Left lung (tissue), 10 donors: ENCODE data around the gene FABP1. TPM values are rescaled to one million over a fixed set of nuclear protein-coding genes. Genes with fewer than 3 reads are reported as not detected.

ENCODE experiments used
- ATAC-seq: fragments of 200-7000 bp; cut with Tn5 transposase; one replicate; pipeline ENCODE4 v1.9.1; 2020; ENCODE audit warnings: moderate library complexity
- DNase-seq, 4 donors: peaks; one replicate each; pipeline ENCODE4 v3.0.0-alpha.2; 2013 to 2020
- H3K27ac ChIP-seq, 2 donors: fragments of 200-600 bp; sonication (generic) in 1 of 2; one replicate each; pipeline versions ENCODE4 v1.5.0 to v1.8.0; 2020 to 2021
- H3K27me3 ChIP-seq, 2 donors: fragments of 200-600 bp; sonication (generic) in 1 of 2; one replicate each; pipeline versions ENCODE4 v1.5.0 to v1.8.0; 2020 to 2021
- H3K36me3 ChIP-seq, 2 donors: fragments of 200-600 bp; sonication (generic) in 1 of 2; one replicate each; pipeline versions ENCODE4 v1.5.0 to v1.8.0; 2020 to 2021
- H3K4me1 ChIP-seq, 2 donors: fragments of 200-600 bp; one replicate each; pipeline ENCODE4 v1.8.0; 2021
- H3K4me3 ChIP-seq, 2 donors: fragments of 200-600 bp; sonication (generic) in 1 of 2; one replicate each; pipeline versions ENCODE4 v1.5.0 to v1.8.0; 2020 to 2021; ENCODE audit warnings: mild to moderate bottlenecking in 1 of 2
- H3K9me3 ChIP-seq, 2 donors: fragments of 200-600 bp; sonication (generic) in 1 of 2; one replicate each; pipeline versions ENCODE4 v1.5.0 to v1.8.0; 2020 to 2021
- CTCF ChIP-seq, 2 donors: fragments of 200-600 bp; sonication (generic) in 1 of 2; IDR thresholded peaks; one replicate each; pipeline versions ENCODE4 v1.5.0 to v1.8.0; 2021; ENCODE audit warnings: antibody characterized with exemption in 2 of 2
- intact Hi-C, 2 donors: fragments of 100-400 bp; cut with DNase I; formaldehyde crosslinking; loops; one replicate each; pipeline versions ENCODE4 v1.11.2 to v1.14.2; 2022
- polyA plus RNA-seq, 6 donors: library from polyadenylated mRNA; unstranded; fragments of 120-200 nt; gene quantifications; one replicate each; pipeline ENCODE4 v1.2.1, GENCODE V29; 2013; ENCODE audit not compliant: insufficient read length in 6 of 6
- total RNA-seq, 2 donors: library from RNA; stranded (reverse); fragmentation: NEBNext Ultra II Directional; extraction: Animal tissue kit (Norgen Biotek cat#: 25700); gene quantifications; one replicate each; pipeline ENCODE4 v1.2.1, GENCODE V29; 2021
- donor health status: DM: no; HTN: yes; CAD: no.
- donor health status: DM: no; HTN: no; CAD: no.

FABP1 gene
- total and polyA plus RNA-seq, 8 donors: 0.13 to 2.5 (median 1.4) TPM; not detected in 5

GRCh38 chr2:88097192-88097591 lies 30.7 kb downstream of the FABP1 start:
- Histone ChIP-seq H3K27ac (no peak overlapping the region), H3K27me3 (no peaks in the 10 kb centered on the region), H3K4me3 (no peak overlapping the region), H3K4me1 (no peaks in the 10 kb centered on the region), H3K9me3 (no peaks in the 10 kb centered on the region), H3K36me3 (no peaks in the 10 kb centered on the region)
- intact Hi-C loops: no loop called here
- DNase-seq: no peak
- no peak for ATAC-seq
- no peak for TF ChIP-seq CTCF (IDR thresholded peaks at IDR 0.05)

GRCh38 chr2:88096708-88097107 lies 31.2 kb downstream of the FABP1 start:
- Histone ChIP-seq H3K36me3 (no peaks in the 10 kb centered on the region), H3K9me3 (no peaks in the 10 kb centered on the region), H3K27me3 (no peaks in the 10 kb centered on the region), H3K4me1 (no peaks in the 10 kb centered on the region), H3K4me3 (no peak overlapping the region), H3K27ac (no peak overlapping the region)
- TF ChIP-seq CTCF (IDR thresholded peaks at IDR 0.05): no peak
- DNase-seq (no peak), ATAC-seq (no peak)
- intact Hi-C loops: no loop called here

GRCh38 chr2:88095022-88095421 lies 32.8 kb downstream of the FABP1 start:
- Histone ChIP-seq H3K27ac (no peak overlapping the region), H3K4me3 (no peak overlapping the region), H3K36me3 (no peaks in the 10 kb centered on the region), H3K9me3 (no peaks in the 10 kb centered on the region), H3K4me1 (no peaks in the 10 kb centered on the region), H3K27me3 (no peaks in the 10 kb centered on the region)
- TF ChIP-seq CTCF (IDR thresholded peaks at IDR 0.05): no peak
- intact Hi-C loops: no loop called here
- DNase-seq: no peak
- ATAC-seq: no peak

GRCh38 chr2:88092773-88093172 lies 35.1 kb downstream of the FABP1 start:
- ATAC-seq (no peak), DNase-seq (no peak)
- TF ChIP-seq CTCF (IDR thresholded peaks at IDR 0.05): no peak
- intact Hi-C loops: no loop called here
- H3K4me3 ChIP-seq: no peak overlapping the region
- no peaks in the 10 kb centered on the region for H3K36me3 ChIP-seq
- no peaks in the 10 kb centered on the region for H3K4me1 ChIP-seq
- no peak overlapping the region for H3K27ac ChIP-seq
- H3K9me3 ChIP-seq: no peaks in the 10 kb centered on the region
- no peaks in the 10 kb centered on the region for H3K27me3 ChIP-seq

- Histone ChIP-seq H3K9me3 (no peaks in the 10 kb centered on the region), H3K27ac (no peak overlapping the region), H3K36me3 (no peaks in the 10 kb centered on the region), H3K4me3 (no peak overlapping the region), H3K27me3 (no peaks in the 10 kb centered on the region), H3K4me1 (no peaks in the 10 kb centered on the region)
- DNase-seq: no peak
- no peak for ATAC-seq
- no peak for TF ChIP-seq CTCF (IDR thresholded peaks at IDR 0.05)
- intact Hi-C loops: no loop called here
These were observed 35.9 kb downstream of the FABP1 start for GRCh38 chr2:88091943-88092342.
